NK-92 treated with Interleukin-12 subunit alpha and Interleukin-12 subunit beta, amount 100 ng/mL, for 24 hours (cell line): ENCODE results near the gene RETN.

Source experiments
- DNase-seq: peaks from one replicate; lab custom pipeline; 2025; lab: John Stamatoyannopoulos, UW

Gene RETN

DNA sequence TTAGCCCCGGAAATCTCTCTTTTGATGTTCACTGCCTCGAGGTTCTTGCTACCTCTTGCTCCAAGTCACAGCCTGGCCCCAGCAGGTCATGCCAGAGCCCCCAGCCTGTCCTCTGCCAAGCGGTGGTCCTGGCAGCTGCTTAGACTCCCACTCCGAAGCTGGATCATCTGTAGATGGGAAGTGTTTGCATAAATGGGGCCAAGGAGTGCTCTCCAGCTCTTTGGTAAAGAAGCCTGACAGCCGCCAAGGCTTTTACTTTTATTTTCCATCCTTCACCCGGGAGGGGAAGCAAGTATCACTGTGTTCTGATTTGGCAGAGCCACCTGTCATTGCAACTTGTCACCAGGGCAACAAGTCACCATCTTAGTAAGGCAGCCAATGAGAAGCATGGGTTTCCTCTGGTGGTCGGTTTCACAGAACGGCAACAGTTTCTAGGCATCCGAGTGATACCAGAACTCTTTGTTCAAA lies 10.6 kb upstream of the RETN start:
- no peak for DNase-seq

- no peak for DNase-seq
Measured at GRCh38 chr19:7661744-7662538, 6.9 kb upstream of the RETN start.

- DNase-seq, result no peak
Measured at GRCh38 chr19:7662657-7663056, 6.2 kb upstream of the RETN start.

GRCh38 chr19:7663706-7664105 lies 5.1 kb upstream of the RETN start:
- no peak for DNase-seq

DNA sequence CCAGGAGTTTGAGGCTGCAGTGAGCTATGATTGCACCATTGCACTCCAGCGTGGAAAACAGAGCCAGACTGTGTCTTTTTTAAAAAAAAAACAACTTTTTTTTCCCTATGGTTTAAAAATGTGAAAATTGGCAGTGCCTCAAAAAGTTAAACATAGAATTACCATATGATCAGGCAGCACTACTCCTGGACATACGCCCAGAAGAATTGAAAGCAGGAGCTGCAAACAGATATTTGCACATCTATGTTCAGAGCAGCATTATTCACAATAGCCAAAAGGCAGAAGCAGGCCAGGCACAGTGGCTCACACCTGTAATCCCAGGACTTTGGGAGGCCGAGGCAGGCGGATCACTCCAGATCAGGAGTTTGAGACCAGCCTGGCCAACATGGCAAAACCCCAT lies 3.8 kb upstream of the RETN start:
- no peak for DNase-seq

GRCh38 chr19:7669641-7670040 lies 792 bp downstream of the RETN start:
- DNase-seq, result no peak

DNA sequence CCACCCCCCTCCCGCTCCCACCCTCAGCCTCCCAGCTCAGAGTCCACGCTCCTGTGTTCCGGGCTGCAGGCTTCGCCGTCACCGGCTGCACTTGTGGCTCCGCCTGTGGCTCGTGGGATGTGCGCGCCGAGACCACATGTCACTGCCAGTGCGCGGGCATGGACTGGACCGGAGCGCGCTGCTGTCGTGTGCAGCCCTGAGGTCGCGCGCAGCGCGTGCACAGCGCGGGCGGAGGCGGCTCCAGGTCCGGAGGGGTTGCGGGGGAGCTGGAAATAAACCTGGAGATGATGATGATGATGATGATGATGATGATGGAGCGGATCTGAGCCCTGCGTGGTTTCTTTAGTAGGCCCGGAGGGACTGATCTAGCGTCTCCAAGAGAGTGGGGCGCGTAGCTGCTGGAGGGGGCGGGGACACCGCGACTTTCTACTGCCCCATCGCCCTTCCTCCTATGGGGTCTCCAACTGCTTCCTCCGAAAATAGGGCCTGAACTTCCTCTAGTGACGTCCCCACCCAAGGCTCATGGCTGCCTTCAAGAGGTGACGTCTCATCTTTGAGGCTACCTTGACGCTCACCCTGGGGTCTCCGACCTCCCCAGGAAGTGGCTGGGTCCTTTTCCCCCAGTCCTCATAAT lies 1.4 kb downstream of the RETN start:
- DNase-seq, result no peak

- DNase-seq, result no peak
Measured at GRCh38 chr19:7670790-7671189, 1.9 kb downstream of the RETN start.

DNA sequence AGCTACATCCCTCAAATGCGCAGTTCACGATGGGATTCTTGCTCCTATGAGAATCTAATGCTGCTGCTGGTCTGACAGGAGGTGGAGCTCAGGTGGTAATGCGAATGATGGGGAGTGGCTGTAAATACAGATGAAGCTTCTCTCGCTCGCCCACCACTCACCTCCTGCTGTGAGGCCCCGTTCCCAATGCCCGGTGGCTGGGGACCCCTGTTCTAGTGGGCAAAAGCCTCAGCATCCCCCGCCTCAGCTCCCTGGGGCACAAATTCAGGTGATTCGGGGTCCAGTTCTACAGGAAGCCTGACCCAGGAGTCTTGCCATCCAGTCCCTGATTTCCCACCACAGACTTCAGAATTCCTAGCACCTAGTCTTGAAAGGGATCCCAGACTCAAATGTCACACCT lies 3.7 kb downstream of the RETN start:
- DNase-seq, result no peak

DNA sequence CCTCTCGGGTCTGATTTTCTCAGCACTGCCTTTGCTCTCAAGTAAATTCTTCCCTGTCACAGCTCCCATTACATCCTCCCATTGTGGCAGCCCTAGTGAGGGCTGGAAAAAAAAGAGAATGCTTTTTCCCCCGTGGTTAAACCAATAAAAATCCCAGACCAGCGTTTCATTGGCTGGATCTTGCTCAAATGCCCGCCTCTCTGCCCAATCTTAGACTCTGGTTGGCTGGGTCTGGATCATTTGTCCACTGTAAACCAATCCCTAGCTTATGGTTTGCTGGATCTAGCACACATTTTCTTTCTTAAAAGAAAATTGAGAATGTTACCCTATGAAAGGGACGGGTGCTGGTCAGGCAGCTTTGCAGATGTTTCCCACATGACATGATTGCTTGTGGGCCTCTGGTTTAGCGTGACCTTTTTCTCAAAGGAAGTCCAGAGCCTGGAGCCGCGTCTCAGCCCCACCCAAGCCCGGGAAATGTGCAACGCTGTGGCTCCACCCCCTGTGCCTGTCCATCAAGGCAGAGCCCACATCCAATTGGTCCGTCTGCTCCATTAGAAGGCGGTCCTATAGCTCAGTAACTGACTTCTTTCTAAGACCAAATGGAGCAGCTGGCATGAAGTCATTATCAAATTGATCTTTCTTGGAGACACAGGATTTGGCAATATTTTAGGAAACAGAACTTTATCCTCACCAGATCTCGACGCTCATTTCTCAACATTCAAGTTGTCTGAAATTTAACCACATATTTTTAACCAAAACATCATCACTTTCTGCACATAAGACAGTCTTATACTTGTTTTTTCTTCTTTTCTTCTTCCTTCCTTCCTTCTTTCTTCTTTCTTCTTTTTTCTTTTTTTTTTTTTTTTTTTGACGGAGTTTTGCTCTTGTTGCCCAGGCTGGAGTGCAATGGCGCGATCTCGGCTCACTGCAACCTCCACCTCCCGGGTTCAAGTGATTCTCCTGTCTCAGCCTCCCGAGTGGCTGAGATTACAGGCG lies 5.5 kb downstream of the RETN start:
- DNase-seq, result peak; percentile 46

DNA sequence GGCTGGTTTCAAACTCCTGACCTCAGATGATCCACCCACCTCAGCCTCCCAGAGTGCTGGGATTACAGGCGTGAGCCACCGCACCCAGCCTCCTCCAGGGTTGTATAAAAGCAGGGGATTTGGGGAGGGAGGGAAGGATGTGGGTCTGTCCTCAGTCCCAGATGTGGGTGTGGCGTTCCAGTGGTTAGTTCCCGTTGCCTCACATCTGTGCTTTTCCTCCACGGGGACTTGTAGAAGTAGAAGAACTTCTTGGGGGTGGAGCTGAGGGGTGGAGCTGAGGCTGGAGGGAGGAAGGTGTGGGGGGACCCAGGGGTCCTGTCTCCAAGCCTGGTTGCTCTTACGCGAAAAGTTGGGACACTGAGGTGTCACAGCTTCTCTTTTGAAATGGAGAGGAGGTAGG lies 7.5 kb downstream of the RETN start:
- DNase-seq, result no peak

DNA sequence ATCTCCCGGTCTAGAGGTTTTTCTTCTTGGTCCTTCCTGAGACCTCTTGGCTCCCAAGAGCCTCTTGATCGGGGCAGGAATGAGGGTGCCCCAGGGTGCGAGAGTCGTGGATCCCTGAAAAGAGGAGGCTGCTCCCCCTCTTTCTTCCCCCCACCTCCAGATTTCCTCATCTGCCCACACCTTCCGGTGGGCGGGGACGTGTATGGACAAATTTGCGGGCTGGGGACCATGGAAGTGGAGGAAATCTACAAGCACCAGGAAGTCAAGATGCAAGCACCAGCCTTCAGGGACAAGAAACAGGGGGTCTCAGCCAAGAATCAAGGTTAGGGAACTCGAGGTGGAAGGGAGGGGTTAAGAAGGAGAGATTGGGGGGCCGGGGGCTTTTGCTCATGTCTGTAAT lies 8.0 kb downstream of the RETN start, which contains the start of gene MCEMP1:
Gene MCEMP1 (plus strand): TSS at position 237 of the 400 bp plus-strand sequence. CDS start 31 bp downstream, at position 268.
- no peak for DNase-seq

DNA sequence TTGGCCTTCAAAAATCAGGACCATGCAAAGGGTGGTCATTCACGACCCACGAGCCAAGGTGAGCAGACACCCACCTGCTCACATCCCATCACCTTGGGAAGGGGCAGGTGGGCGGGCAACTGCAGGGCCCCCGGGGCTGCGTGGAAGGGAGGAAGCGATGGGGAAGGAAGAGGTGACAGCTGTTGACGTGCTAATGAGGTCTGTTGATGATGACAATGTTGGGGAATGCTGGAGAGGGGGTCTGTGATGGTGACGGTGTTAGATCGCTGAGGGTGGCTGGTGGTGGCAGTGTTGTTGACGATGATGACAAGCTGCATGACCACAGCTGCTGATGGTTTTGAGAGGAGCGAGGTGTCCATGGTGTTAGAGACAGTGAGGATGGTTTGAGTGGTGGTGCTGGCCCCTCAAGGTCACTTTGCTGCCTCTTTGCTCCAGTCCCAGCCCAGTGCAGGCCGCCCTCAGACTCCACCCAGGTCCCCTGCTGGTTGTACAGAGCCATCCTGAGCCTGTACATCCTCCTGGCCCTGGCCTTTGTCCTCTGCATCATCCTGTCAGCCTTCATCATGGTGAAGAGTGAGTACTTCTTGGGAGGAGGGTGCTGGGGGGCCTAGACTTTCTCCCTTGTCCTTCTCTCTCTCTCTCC lies 8.9 kb downstream of the RETN start:
- DNase-seq, result no peak

DNA sequence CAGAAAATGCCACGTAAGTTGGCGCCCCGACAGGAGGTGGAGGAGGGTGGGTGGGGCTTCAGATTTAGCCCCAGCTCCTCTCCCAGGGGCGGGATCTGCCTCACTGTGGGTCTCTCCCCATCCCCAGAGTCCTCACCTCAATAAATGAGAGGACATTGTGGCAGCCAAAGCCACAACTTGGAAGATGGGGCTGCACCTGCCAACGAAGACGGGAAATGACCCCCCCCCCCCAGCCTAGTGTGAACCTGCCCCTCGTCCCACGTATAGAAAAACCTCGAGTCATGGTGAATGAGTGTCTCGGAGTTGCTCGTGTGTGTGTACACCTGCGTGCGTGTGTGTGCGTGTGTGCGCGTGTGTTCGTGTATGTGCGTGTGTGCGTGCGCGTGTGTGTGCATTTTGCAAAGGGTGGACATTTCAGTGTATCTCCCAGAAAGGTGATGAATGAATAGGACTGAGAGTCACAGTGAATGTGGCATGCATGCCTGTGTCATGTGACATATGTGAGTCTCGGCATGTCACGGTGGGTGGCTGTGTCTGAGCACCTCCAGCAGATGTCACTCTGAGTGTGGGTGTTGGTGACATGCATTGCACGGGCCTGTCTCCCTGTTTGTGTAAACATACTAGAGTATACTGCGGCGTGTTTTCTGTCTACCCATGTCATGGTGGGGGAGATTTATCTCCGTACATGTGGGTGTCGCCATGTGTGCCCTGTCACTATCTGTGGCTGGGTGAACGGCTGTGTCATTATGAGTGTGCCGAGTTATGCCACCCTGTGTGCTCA lies 10.3 kb downstream of the RETN start:
- no peak for DNase-seq

GRCh38 chr19:7679771-7680605 lies 11.1 kb downstream of the RETN start:
- no peak for DNase-seq

DNA sequence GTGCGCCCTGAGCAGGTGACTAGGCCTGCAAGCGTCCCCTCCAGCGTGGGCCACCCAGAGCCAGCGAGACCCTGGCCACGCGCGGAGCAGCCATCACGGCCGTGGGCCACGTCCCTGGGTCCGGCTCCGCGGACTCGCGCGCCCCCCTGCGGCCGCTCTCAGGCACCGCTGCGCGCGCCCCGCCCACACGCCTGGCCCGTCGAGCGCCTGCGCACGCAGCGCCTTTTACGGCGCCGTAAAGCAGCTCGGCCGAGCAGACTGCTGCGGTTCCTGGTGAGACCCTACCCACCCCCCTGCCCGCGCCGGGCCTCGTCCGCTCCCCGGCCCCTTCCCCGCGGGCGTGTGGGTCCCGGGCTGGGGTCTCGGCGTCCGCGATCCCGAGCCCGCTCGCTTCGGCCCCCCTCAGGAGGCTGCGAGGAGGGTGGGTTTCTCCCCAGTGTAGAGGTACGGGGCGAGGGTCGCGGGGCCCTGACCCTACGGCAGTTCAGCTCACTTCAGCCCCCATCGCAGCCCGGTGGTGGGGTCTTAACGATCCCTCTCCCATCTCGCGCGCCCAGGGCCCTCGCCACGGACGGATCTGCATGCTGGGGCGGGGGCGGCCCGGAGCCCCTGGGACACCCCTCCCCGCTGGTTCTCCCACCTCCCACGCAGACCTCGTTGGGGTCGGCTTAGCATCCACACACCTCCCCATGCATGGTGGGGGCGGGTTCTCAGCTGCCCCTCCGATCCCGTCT lies 11.9 kb downstream of the RETN start, which contains the start of gene TRAPPC5:
Gene TRAPPC5 (plus strand): TSS at position 228 of the 734 bp plus-strand sequence. CDS start 1,421 bp downstream, outside the sequence.
- peak; percentile 73 for DNase-seq

DNA sequence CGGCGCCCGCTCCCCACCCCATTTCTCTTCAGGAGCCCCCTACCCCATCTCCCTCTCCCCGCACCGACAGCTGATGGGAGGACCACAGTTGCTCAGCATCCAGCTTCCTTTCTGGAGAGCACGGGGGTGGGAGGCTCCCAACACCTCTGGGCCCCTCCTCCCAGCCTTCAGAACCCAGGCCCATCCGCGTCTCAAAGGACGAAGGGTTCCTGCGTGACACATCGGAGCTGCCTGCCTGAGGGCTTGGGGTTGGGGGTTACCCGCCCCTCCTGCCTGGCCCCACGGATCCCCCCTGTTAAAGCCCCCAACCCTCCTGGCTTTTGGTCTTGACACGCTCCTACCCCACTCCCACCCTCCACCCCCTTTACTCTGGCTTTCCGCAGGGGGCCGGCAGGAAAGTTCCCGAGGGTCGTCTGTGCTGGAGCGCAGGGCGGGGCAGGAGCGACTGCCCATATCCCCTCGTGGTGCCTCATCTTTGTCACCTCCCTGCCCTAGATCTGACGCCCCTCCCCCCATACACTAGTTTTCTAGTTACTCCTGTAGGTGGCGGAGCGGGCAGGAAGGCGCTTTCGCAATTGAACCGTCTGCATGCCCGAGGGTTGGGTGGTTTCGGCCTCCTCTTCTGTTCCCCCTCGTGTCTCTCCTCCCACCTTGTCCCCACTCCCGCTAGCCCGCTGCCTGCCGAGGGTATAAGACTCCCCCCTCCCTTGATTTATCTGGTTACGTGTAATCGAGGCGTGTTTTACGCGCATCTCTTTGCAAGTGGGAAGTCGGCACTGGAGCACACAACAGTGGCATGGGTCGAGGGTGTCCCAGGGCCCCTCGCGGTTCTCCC lies 12.7 kb downstream of the RETN start:
- DNase-seq, result no peak

- no peak for DNase-seq
Measured at GRCh38 chr19:7682175-7682855, 13.5 kb downstream of the RETN start.
